UCSD-AML1 (cell line): ENCODE results near the gene NUDT8.
"Not testable (repeated sequence)": the region's sequence is repeated elsewhere in the genome, so short reads cannot be mapped to it uniquely, and the experiment has no call there.

Source experiments
- DNase-seq: peaks from one replicate; lab custom pipeline; 2025; ENCODE audit not compliant: unreplicated experiment; lab: John Stamatoyannopoulos, UW

Gene NUDT8

DNA sequence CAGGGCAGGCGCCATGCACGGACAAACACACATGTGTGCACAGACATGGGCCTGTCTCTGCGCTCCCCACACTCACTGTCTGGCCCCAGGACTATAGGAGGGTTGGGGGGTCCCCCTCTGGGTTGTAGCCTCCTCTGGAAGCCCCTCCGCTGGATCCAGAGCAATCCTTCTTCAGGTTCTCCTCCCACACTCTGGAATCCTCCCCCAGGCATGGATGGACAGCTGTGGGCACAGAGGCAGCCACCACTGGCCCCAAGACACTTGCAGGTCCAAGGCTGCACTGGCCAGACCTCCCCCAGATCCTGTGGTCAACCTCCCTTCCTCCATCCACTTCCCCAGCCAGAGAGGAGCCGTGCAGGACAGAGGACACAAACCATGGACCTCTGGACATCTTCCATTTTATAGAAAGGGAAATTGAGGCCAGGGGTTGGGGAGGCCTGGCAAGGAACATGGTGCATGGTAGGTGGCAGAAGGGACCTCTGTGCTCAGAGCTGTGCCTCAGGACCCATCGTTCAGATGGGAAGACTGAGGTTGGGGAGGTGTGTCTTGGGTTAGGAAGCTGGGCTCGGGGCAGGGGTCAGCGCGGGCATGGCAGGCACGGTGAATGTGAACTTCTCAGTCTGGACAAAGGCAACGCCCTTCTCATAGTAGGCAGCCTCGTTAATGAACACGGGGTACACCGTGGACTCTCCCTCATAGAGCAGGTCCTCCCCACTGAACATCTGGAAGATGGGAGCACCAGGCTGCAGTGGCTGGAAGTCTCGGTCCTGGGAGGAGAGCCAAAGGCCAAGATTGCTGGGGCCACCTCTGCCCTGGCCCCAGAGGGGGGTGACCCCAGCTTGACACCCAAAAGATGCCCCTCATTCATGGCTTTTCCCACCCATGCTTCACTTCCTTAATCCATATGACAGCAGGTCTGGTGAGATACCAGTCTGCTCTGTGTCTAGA is 12.7 kb upstream of the NUDT8 start:
- no peak for DNase-seq

DNA sequence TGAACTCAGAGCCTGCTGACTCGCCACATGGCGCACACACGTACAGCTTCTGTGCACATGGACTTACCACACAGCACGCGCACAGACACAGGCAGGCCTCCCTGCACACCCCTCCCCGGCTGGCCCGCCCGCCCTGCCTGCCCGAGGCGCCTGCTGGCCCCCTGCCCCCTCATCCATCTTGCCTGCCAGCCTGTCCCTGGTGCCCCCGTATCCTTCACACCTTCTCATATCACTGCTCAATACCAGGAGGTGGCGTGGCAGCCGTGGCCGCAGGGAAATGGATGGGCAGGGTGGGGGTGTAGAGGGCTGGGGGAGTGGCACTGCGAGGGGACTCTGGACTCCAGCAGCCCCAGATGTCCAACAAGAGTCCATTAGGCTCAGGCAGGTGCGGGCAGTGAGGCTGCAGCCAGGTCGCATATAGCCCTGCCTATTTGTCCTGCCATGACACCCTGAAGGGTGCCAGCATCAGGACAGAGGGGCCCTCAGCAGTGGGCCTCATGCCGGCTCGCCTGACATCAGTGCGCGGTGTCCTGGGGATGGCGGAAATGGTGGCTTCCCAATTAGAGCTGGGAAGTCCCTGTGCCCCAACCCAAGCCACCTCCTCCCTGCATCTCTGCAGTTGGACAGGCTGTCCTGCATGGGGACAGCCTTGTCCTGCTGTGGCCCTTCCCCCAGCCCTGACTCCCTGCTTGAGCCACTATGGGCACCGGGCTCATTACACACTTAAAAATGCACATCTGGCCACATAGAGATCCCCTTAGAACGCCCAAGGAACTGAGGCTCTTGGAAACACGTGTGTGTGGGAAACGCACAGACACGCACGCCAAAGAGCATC is 11.8 kb upstream of the NUDT8 start:
- DNase-seq = no peak

DNA sequence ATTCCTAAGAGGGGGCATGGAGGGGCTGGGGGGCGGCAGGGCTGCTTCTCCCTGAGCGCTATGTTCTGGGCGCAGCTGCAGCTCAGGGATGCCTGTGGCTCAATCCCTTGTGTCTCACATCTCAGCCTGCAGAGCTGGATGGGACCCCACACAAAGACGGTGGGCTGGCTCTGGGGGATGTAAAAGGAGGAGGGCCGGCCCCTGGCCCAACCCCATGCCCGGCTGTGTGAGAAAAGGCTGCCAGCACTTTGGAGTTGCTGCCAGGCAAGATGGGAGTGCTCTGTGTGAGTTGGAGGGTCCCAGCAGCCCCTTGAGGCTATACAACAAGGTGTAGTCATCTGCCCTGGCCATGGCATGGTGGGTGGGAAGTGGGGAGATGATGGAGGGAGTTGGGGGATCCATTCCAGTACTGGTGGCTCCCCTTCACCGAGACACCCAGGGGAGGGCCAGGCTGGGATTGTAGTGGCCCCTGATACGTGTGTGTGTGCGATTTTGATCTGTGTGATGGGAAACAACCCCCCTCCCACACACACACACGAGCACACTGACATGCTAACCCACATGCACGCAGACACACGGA is 11.1 kb upstream of the NUDT8 start:
- DNase-seq = no peak

DNA sequence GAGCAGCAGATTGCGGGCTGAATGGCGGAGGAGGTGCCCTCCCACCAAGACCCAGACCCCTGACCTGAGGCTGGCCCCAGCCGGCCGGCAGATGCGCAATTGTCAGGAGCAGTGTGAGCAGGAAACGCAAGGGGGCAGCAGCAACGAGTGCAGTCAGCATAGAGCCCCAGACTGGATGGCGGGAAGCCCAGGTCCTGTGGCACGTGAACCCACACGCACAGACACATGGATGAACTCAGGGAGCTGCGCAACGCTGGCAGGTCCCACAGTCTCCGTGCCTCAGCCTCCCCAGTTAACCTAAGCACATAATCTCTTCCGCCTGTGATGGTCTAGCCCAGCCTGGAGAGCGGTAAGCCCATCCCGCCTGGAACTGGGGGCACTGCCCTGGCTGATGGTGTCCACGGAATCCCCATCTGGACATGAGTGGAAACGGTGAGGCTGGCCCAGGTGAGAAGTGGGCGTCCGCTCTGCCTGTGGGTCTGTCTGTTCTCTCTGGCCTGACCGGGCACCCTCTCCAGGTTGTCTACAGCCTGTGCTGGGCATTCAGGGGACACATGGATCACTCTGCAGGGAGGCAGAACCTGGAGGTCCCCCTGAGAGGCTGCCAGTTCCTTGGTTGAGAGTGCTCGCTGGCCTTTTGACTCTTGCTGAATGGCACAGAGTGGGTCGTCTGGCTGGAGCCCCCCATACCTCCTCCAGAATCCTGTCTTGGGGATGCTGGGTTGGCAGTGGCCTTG is 10.5 kb upstream of the NUDT8 start:
- peak; percentile 54 for DNase-seq

DNA sequence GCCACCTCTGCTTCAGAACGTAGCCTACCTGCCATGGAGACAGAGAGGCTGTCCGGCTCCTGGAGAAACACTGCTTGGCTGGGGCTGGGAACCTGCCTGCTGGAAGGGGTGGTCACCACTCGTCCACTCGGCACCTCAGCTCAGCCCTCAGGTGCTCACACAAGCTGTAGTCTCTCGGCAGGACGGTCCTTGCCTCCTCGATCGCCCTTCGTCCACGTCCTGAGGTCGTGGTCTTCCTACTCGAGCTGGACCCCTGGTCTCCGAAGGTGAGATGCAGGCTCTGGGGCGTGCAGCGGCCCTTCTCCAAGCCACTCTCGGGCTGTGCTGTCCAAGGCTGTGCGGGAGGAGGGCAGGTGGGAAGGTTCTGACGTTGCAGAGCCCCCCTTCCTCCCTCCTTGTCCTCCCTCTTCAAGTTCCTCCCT is 9.7 kb upstream of the NUDT8 start, which contains the start of gene TBX10:
Gene TBX10, minus strand, starts transcription at position 326 of the 422 bp plus-strand sequence. Its CDS starts 291 bp downstream, at position 35.
- no peak for DNase-seq

DNA sequence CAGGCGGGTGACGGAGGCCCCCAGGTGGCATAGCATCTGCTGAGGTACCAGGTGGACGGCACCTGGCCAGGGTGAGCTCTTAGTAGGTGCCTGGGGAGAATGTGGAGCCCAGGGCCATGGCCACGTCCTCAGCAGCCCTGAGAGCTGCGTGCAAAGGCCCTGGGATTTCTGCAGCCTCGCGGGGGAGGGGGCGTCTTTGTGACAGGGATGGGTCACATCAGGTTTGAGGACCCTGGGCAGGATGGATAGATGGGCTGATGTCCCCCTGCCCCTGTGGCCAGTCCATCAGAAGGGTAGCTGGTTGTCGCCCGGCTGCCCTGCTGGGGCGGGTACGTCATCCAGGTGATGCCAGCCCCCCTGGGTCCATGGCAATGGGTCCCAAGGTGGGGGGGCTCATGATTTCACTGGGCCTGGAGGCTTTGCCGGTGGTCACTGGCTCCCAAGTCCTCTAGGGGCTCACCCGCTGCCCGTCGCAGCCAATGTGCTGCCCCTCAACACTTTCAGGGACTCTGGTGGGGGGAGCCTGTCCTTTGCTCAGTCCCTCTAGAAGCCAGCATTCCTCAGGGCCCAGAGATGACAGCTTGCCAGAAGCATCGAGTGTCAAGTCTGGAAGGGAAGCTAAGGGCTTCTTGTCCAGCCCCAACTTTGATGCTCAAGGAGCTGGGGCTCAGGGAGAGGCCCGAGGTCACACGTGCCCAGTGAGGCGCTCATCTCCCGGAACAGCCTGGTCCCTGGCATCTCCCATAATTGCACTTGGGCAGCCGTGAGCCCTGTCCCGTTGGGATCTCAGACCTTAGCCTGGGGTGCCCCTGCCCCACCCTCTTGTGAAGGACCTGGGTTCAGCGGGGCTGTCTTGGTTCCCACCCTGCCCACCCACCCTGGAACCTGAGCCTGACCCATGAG is 9.0 kb upstream of the NUDT8 start:
- no peak for DNase-seq

DNA sequence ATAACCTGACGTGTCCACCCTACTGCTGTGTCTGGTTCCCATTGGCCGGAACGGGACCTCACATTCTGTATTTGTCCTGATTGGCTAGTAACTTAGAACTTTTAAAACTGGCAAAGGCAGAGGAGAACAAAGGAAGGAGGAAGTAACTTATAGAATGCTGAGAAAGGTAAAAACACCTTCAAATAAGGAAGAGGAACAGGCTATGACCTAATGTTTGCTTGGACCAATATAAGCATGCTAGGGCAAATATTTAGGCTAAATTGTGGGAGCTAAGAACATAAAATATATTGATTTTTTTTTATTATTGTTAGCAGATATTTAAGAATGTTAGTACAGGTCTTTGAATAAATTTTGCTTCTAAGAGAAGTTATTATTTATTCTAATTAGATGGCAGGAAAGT is 7.7 kb upstream of the NUDT8 start:
- not testable (repeated sequence) for DNase-seq

DNA sequence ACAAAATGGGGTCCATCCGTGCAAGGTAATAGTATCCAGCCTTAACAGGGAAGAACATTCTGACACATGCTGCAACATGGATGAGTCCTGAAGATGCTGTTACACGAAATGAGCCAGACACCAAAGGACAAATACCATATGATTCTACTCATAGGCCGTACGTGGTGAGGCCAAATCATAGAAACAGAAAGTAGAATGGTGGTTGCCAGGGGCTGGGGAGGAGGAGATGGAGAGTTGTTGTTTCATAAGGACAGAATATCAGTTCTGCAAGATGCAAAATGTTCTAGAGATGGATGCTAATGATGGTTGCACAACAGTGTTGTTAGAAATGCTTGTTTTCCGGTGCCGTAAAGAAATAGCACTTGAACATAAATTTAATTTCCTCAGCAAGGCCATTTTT is 7.2 kb upstream of the NUDT8 start:
- no peak for DNase-seq

DNA sequence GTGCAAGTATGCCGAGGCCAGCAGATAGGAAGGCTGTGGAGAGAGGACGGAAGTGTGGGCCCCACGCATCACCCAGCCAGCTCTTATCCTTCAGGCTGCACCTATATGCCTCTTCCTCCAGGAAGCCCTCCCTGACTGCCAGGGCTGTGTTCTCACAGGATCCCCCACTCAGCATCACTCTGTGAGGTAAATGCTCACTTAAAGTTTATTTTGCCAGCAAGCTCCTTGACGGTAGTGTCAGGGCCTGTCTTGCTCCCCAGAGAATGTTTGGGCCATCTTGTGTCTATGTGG is 5.4 kb upstream of the NUDT8 start:
- DNase-seq = no peak

DNA sequence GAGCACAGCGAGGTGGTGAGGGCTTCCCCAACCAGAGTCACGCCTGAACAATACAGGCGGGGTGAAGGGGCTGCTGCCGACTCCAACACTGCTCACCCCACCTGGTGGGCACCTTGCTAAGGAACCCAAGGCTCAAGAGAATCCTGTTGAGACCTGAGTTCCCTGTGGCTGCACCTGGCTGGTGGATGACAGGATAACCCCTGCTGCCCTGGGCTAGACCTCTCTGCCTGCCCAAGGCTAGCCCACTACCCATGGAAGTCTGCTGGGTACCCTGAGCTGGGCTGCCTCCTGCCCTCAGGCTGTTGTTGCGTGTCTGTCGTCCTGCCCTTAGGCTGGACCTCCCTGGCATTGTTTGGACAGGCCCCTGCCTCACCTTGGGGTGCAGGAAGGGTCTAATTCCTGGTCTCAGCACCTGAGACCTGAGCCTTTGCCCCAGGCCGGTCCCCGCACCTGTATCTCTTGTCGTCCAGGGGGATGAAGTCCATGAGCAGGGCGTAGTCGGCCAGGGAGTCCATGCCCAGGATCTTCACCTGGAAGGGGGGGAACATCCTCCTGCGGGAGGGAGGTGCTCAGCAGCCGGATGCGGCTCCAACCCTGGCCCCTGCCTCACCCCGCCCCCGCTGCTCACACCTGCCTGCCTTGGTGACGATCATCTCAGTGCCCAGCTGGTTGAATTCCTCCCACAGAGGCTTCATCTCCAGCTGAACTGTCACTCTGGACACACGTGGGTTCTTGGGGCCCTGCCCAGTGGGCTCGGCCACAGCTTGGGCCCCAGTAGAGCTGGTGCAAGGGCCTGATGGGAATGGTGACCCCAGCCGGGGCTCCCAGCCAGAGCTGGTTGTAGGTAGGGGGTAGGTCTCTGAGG is 4.9 kb upstream of the NUDT8 start:
- DNase-seq = no peak

DNA sequence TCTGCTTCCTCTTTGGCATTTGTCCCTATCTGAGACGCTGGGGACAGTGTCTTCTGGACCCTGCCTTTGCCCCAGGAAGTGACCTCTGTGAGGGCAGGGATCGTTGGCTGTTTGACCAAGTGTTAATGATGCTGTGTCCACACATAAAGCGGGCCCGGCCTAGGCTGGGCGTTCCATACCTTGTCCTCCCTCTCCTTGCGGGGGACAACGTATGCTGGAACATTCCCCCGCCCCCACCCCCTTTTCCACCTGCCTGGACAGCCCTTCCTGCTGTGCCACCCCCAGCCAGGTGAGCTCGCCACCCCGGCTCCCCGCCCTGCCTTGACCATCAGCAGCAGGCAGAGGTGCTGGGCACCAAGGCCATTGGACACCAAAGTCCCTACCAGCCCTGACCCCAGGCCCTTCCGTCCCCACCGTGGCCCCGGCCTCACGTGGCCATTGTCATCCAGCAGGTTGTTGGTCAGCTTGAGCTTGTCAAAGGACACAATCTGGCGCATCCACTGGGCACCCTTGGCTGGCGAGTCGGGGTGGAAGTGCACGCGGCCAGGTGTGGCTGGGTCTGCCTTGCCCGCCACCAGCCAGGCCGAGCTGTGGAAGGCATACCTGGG is 4.1 kb upstream of the NUDT8 start:
- DNase-seq = no peak

DNA sequence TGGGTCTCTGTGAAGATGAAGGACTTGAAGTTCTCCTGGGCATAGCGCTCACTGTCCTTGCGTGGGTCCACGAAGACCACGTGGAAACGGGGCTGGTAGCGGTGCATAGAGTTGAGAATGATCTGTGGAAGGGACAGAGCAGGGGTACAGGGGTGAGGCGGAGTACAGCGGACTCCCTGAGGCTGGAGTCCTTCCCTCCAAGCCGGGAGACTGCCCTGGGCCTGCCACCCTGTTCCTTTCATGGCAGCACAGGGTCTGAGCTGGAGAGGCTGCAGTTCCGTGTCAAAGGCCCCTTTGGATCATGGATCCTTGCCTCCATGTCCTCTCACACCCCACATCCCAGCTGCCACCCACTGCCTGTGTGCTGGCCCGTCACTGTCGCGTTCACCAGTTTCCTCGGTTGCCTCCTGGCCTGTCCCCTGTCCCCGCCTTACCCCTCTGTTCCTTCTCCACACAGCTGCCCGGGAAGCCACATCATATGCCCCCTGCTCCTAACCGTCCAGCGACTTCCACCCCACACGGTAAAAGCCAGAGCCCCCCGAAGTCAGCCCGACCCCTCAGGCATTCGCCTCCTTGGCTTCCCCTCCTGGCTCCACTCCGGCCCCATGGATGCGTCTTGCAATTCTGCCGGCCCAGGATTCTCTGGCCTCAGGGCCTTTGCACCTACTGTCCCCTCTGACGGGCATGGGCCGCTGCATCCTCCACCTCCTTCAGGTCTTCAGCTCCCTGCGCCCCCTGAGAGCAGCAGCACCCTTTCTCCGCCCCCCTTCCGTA is 3.4 kb upstream of the NUDT8 start:
- DNase-seq = no peak

DNA sequence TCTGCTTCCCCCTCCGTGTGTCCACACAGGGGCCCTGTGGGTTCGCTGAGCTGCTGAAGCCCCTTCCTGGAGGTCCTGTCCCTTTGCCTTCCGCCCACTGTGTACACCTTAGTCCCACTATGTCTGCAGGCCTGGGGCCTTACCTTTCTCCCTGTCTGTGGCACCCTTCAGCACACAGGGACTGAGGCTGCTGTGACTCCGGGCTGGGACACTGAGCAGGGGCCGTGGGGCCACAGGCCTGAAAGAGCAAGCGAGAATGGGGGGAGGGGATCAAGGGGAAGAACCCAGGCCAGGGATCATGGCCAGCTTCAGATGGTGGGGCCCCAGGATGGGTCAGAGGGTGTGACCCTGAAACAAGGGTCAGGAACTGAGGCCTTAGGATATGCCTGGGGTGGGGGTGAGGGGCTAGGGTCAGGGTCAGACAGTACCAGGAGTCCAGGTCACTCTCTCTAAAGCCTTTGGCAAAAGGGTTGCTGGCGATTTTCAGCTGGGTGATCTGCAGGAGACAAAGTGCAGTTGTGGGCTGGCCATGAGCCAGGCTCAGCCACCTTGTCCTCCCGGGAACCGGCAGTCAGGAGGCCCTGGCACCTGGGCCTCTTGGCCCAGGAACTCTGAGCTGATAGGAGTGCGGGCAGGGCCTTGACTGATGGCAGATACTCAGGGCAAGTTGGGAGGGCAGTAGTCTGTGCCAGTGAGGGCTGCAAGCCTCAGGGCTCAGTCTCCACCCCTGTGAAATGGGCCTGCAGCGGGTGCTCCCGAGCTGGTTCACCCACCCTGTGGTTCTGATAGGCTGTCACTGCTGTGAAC is 2.6 kb upstream of the NUDT8 start:
- no peak for DNase-seq

DNA sequence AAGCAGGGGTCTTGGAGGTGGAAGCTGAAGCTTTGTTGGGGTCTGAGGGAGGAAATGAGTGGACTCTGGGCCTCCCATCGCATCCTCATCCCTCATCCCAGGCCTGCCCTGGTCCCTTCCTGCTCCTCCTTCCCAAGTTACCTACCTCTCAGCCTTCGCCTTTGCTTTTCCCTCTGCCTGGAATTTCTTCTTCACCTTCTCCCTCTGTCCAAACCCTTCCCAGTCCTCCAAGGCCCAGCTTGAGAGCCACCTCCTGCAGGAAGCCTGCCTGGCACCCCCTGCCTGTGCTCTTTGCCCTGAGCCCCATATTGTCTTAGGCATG is 2.1 kb upstream of the NUDT8 start:
- no peak for DNase-seq

DNA sequence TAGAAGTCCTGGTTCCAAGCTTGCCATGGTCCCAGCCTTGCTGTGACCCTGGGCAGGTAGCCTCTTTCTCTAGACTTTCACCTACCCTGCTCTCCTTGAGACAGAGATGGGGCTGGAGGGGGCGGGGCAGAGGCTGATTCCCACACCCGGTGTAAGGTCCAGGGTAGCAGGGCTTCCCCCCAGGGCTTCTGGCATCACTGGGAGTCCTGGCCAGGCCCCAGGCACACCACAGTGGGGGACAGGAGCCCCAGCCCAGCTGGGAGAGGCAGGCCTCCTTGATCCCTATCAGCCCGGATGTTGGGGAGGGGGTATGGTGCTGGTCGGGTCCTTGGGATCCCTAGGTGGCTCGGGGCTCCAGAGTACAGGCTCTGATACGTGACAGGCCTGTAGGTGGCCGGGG is 1.7 kb upstream of the NUDT8 start:
- DNase-seq = no peak

DNA sequence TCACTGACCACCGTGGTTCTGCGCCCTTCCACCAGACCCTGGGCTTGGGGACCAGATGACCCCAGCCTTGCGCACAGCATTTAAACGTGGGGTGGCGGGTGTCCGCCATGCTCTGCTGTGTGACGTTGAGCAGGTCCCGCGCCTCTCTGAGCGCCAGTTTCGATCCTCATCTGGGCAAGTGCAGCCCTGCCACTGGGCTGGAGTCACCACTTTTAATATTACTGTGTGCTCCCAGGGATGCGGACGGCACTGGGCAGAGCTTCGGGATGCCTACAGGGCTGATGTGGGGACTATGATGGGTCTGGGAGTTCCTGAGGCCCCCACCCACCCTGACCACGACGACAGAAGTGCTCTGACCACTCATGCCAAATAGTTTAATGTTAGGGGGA is 1.2 kb upstream of the NUDT8 start:
- no peak for DNase-seq

DNA sequence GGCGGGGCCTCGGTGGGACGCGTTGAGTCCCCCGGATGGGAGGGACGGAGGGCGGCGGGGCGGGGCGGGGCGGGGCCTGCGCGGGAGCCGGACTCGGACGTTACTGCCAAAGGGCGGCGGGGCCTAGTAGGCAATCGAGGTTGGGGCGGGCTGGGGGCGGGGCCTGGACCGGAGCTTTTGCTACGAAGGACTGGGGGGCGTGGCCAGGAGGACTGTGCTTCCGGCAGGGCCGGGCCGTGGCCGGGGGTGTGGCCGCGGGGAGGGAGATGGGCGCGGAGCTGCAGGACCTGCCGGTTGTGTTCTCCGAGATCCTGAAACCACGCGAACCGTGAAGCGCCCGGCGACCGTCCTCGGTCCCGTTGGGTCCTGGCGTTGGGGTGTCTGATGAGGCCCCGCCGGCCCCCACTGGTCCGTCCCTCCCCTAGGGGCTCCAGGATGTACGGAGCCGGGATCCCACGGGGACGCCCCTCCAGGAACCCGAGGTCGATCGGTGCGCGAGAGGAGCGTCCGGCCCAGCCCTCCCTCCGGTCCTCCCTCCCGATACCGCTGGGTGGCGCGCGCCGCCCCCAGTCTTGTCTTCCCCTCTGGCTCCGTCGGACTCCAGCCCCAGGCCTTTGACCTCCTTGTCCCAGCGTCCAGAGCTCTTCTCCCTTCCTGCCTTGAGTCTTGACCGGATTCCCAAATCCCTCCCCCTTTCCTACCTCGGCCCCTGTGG is 648 bp upstream of the NUDT8 start:
- peak; percentile 98 for DNase-seq
